Measurements from ENCODE around the gene ICE1.

Gene ICE1

GRCh38 chr5:5461012-5461411, 38.5 kb downstream of the ICE1 start:
- no peak for TF ChIP-seq EZH2 (IDR thresholded peaks at IDR 0.05; ENCODE audit: borderline replicate concordance, low read depth, low read length, severe bottlenecking)
- no peak for TF ChIP-seq CTCF (IDR thresholded peaks at IDR 0.05; ENCODE audit: borderline replicate concordance, extremely low read depth, low read length, poor library complexity, severe bottlenecking)
- Histone ChIP-seq H3K4me3 (ENCODE audit: low read depth in 1 of 2, low read length in 2 of 2) (no peak overlapping the region), H3K27ac (ENCODE audit: low read length) (no peak overlapping the region), H3K9me3 (ENCODE audit: insufficient read depth, low read length, severe bottlenecking) (no peaks in the 10 kb centered on the region), H3K36me3 (ENCODE audit: insufficient read depth, low read length) (peaks cover 94% of the 10 kb centered on the region), H2AFZ (ENCODE audit: low read depth, low read length) (no peak overlapping the region), H3K27me3 (ENCODE audit: insufficient read depth, low read length, poor library complexity) (no peaks in the 10 kb centered on the region), H4K20me1 (ENCODE audit: insufficient read depth, low read length) (peaks cover 10% of the 10 kb centered on the region; the same call in 1 of the 2 replicates), H3K79me2 (ENCODE audit: insufficient read depth, low read length) (no peaks in the 10 kb centered on the region), H3K4me2 (ENCODE audit: insufficient read depth, low read length) (no peak overlapping the region), H3K4me1 (ENCODE audit: insufficient read depth, low read length) (no peaks in the 10 kb centered on the region), H3K9ac (ENCODE audit: low read depth, low read length) (no peak overlapping the region)
- ATAC-seq (ENCODE audit: insufficient read depth, low read depth) = no peak
- DNase-seq = no peak

- peaks cover 89% of the 10 kb centered on the region for H3K36me3 ChIP-seq (ENCODE audit: insufficient read depth, low read length)
Measured at GRCh38 chr5:5464036-5464715, 41.7 kb downstream of the ICE1 start.

GRCh38 chr5:5466227-5466626, 43.8 kb downstream of the ICE1 start:
- Histone ChIP-seq H3K36me3 (ENCODE audit: insufficient read depth, low read length) (peaks cover 75% of the 10 kb centered on the region), H3K79me2 (ENCODE audit: insufficient read depth, low read length) (no peaks in the 10 kb centered on the region), H4K20me1 (ENCODE audit: insufficient read depth, low read length) (0 out of 2 replicates have a peak, but pooled peaks cover 4% of the 10 kb centered on the region), H3K9me3 (ENCODE audit: insufficient read depth, low read length, severe bottlenecking) (no peaks in the 10 kb centered on the region), H3K4me2 (ENCODE audit: insufficient read depth, low read length) (no peak overlapping the region), H3K27ac (ENCODE audit: low read length) (no peak overlapping the region), H3K27me3 (ENCODE audit: insufficient read depth, low read length, poor library complexity) (no peaks in the 10 kb centered on the region), H3K9ac (ENCODE audit: low read depth, low read length) (no peak overlapping the region), H3K4me1 (ENCODE audit: insufficient read depth, low read length) (no peaks in the 10 kb centered on the region), H2AFZ (ENCODE audit: low read depth, low read length) (no peak overlapping the region), H3K4me3 (ENCODE audit: low read depth in 1 of 2, low read length in 2 of 2) (no peak overlapping the region)
- ATAC-seq (ENCODE audit: insufficient read depth, low read depth) (no peak), DNase-seq (no peak)
- TF ChIP-seq EZH2 (IDR thresholded peaks at IDR 0.05; ENCODE audit: borderline replicate concordance, low read depth, low read length, severe bottlenecking) = no peak
- no peak for TF ChIP-seq CTCF (IDR thresholded peaks at IDR 0.05; ENCODE audit: borderline replicate concordance, extremely low read depth, low read length, poor library complexity, severe bottlenecking)

More at GRCh38 chr5:5464036-5464715, 41.7 kb downstream of the ICE1 start:
- Histone ChIP-seq H2AFZ (ENCODE audit: low read depth, low read length) (no peak overlapping the region), H3K27ac (ENCODE audit: low read length) (no peak overlapping the region), H3K4me2 (ENCODE audit: insufficient read depth, low read length) (no peak overlapping the region), H3K4me3 (ENCODE audit: low read depth in 1 of 2, low read length in 2 of 2) (no peak overlapping the region), H3K79me2 (ENCODE audit: insufficient read depth, low read length) (no peaks in the 10 kb centered on the region), H3K27me3 (ENCODE audit: insufficient read depth, low read length, poor library complexity) (no peaks in the 10 kb centered on the region), H4K20me1 (ENCODE audit: insufficient read depth, low read length) (peaks cover 10% of the 10 kb centered on the region; the same call in 1 of the 2 replicates), H3K4me1 (ENCODE audit: insufficient read depth, low read length) (no peaks in the 10 kb centered on the region), H3K9ac (ENCODE audit: low read depth, low read length) (no peak overlapping the region), H3K9me3 (ENCODE audit: insufficient read depth, low read length, severe bottlenecking) (no peaks in the 10 kb centered on the region)
- TF ChIP-seq CTCF (IDR thresholded peaks at IDR 0.05; ENCODE audit: borderline replicate concordance, extremely low read depth, low read length, poor library complexity, severe bottlenecking) = no peak
- no peak for TF ChIP-seq EZH2 (IDR thresholded peaks at IDR 0.05; ENCODE audit: borderline replicate concordance, low read depth, low read length, severe bottlenecking)
- ATAC-seq (ENCODE audit: insufficient read depth, low read depth) (no peak), DNase-seq (no peak)
